Coronary artery (tissue), 2 donors: ENCODE measurements around the gene ADAMTSL3.
A peak's percentile ranks its signal among the peaks of the same experiment; 100 is the strongest.
"Not testable (repeated sequence)": the region's sequence is repeated elsewhere in the genome, so short reads cannot be mapped to it uniquely, and the experiment has no call there.

ENCODE experiments used
- DNase-seq: peaks from one replicate; pipeline ENCODE4 v3.0.0-alpha.2; 2017; ENCODE audit warnings: low spot score
- H3K27ac ChIP-seq, 2 donors: fragments of 200-600 bp; sonication (generic); one replicate each; pipeline ENCODE4 v1.5.1; 2016 to 2019
- H3K4me3 ChIP-seq: fragments of 200-600 bp; sonication (generic); 2 replicates; pipeline ENCODE4 v1.5.1; 2016; ENCODE audit warnings: mild to moderate bottlenecking, moderate library complexity
- CTCF ChIP-seq: fragments of 200-600 bp; sonication (generic); IDR thresholded peaks from one replicate; pipeline ENCODE4 v1.5.1; 2019; ENCODE audit warnings: antibody characterized with exemption

ADAMTSL3 gene

GRCh38 chr15:84023636-84024035, 369.7 kb downstream of the ADAMTSL3 start:
- TF ChIP-seq CTCF: peak; percentile 12
- H3K27ac ChIP-seq: no peak overlapping the region
- DNase-seq: no peak
- no peak overlapping the region for H3K4me3 ChIP-seq

- Histone ChIP-seq H3K4me3 (no peak overlapping the region), H3K27ac (no peak overlapping the region)
- TF ChIP-seq CTCF: no peak
- no peak for DNase-seq
Measured at GRCh38 chr15:84033793-84034553, 380.1 kb downstream of the ADAMTSL3 start.

- Histone ChIP-seq H3K4me3 (no peak overlapping the region), H3K27ac (no peak overlapping the region)
- no peak for TF ChIP-seq CTCF
- no peak for DNase-seq
Measured at GRCh38 chr15:84034578-84035398, 380.9 kb downstream of the ADAMTSL3 start.

GRCh38 chr15:84035399-84035766, 381.5 kb downstream of the ADAMTSL3 start:
- Histone ChIP-seq H3K4me3 (no peak overlapping the region), H3K27ac (no peak overlapping the region)
- TF ChIP-seq CTCF: no peak
- DNase-seq: no peak

GRCh38 chr15:84037301-84037700, 383.4 kb downstream of the ADAMTSL3 start:
- no peak for TF ChIP-seq CTCF

GRCh38 chr15:84042434-84043056, 388.6 kb downstream of the ADAMTSL3 start:
- H3K4me3 ChIP-seq, H3K27ac ChIP-seq, DNase-seq: not testable (repeated sequence)

More at GRCh38 chr15:84037301-84037700, 383.4 kb downstream of the ADAMTSL3 start:
- Histone ChIP-seq H3K27ac (no peak overlapping the region), H3K4me3 (no peak overlapping the region)
- DNase-seq: no peak

GRCh38 chr15:84046064-84046637, 392.2 kb downstream of the ADAMTSL3 start:
- H3K27ac ChIP-seq: no peak overlapping the region
- no peak overlapping the region for H3K4me3 ChIP-seq
- no peak for DNase-seq
- TF ChIP-seq CTCF: no peak

- not testable (repeated sequence) for H3K4me3 ChIP-seq, DNase-seq, H3K27ac ChIP-seq
Measured at GRCh38 chr15:84049480-84049879, 395.6 kb downstream of the ADAMTSL3 start.
